Measurements from ENCODE around the gene PON2. TPM values are rescaled to one million over a fixed set of nuclear protein-coding genes. Genes with fewer than 3 reads are reported as not detected.

The PON2 gene
- total and polyA plus RNA-seq, 10 of the 15 experiments (the other 5 are each of a cell fraction or from before 2014, with no cell fraction given): 22.9 to 127 (median 46.1) TPM

GRCh38 chr7:95479992-95480624 lies 45.3 kb upstream of the PON2 start (continued):
- TF ChIP-seq REST (IDR thresholded peaks at IDR 0.05; ENCODE audit: low read depth, low read length): no peak
- TF ChIP-seq NFIC (IDR thresholded peaks at IDR 0.05; ENCODE audit: low read depth, low read length): no peak

GRCh38 chr7:95478272-95479037 lies 43.6 kb upstream of the PON2 start:
- no peak for FAIRE-seq
- RAD21 ChIA-PET (ENCODE audit: unreplicated experiment): interaction anchor here (0.6 to 5.7 kb wide), 21 partner anchors 9 to 1030 kb away, joined by 3 to 52 read pairs (median 9); partner anchors contain the start of genes PON1 and PON2

More at GRCh38 chr7:95478272-95479037, 43.6 kb upstream of the PON2 start:
- no peaks in the 10 kb centered on the region for H3K9me3 ChIP-seq (replicated peaks; ENCODE audit: control insufficient read depth, insufficient read depth, low read length)
- peak; percentile 40; the same call in 1 of the 2 replicates for TF ChIP-seq RAD21 (IDR thresholded peaks at IDR 0.05; ENCODE audit: insufficient read depth, low read depth, low read length)
- no peak for TF ChIP-seq E4F1 (IDR thresholded peaks at IDR 0.05; ENCODE audit: borderline replicate concordance, partially characterized antibody)
- 61% methylated on average over 18 of the region's 18 CpGs for WGBS (ENCODE audit: insufficient coverage, insufficient replicate concordance, low lambda C conversion rate, missing lambda C conversion rate)
- no peaks in the 10 kb centered on the region for H3K36me3 ChIP-seq (ENCODE audit: control insufficient read depth in 2 of 2, insufficient read depth in 2 of 2, low read length in 1 of 2)
- no peak overlapping the region for H3K4me2 ChIP-seq (ENCODE audit: control insufficient read depth, insufficient read depth)
- H3K79me2 ChIP-seq (ENCODE audit: control insufficient read depth, insufficient read depth, low read length): no peaks in the 10 kb centered on the region
- ATAC-seq (peak; percentile 20; the same call in 1 of the 3 replicates), DNase-seq (ENCODE audit: low read depth, low spot score) (no peak)
- ChIA-PET POLR2A (interaction anchor here (1.6 kb wide), 1 partner anchor 22 kb away, joined by 14 read pairs; no protein-coding TSS in a partner anchor), SMC1A (ENCODE audit: uncharacterized antibody, unreplicated experiment) (interaction anchor here (0.8 to 14.9 kb wide), 20 partner anchors 13 to 1029 kb away, joined by 3 to 203 read pairs (median 5); partner anchors contain the start of genes ASB4 and PON3), CTCF (interaction anchor here (0.9 to 11.4 kb wide), 18 partner anchors 8 to 1029 kb away, joined by 3 to 136 read pairs (median 17); partner anchors contain the start of genes ASB4 and PON3)
- H3K9ac ChIP-seq (ENCODE audit: control insufficient read depth, insufficient read depth, low read length): no peak overlapping the region
- no peak overlapping the region for H2AFZ ChIP-seq (ENCODE audit: control insufficient read depth, low read depth, low read length)
- intact Hi-C loops (cut with micrococcal nuclease; ENCODE audit: unreplicated experiment) (loop anchor here (5.0 to 10.0 kb wide), 2 partner anchors 161 to 824 kb away; partner anchors contain the start of gene SGCE), in situ Hi-C loops (cut with MboI) (loop anchor here (5.0 to 10.0 kb wide), 2 partner anchors 284 to 1026 kb away; no protein-coding TSS in a partner anchor)
- BruUV-seq (replicated peaks): no TSS peak
- H3K27me3 ChIP-seq (replicated peaks in 1 of 2; ENCODE audit: control insufficient read depth in 2 of 2, insufficient read depth in 2 of 2, low read length in 1 of 2): no peaks in the 10 kb centered on the region
- H4K20me1 ChIP-seq (ENCODE audit: control insufficient read depth, insufficient read depth): no peaks in the 10 kb centered on the region
- no peak overlapping the region for H3K27ac ChIP-seq (ENCODE audit: control insufficient read depth, insufficient read depth)
- H3K4me1 ChIP-seq (ENCODE audit: control insufficient read depth, insufficient read depth, low read length): peaks cover 4% of the 10 kb centered on the region
- no peak overlapping the region for H3K4me3 ChIP-seq
